GM21723 (cell line): ENCODE results near the gene JAZF1.

ENCODE experiments used
- ATAC-seq: cut with Tn5 transposase; IDR thresholded peaks from one replicate; pipeline ENCODE4 v1.9.1; 2021; ENCODE audit warnings: mild to moderate bottlenecking, moderate library complexity; ENCODE audit not compliant: unreplicated experiment

Gene JAZF1

DNA sequence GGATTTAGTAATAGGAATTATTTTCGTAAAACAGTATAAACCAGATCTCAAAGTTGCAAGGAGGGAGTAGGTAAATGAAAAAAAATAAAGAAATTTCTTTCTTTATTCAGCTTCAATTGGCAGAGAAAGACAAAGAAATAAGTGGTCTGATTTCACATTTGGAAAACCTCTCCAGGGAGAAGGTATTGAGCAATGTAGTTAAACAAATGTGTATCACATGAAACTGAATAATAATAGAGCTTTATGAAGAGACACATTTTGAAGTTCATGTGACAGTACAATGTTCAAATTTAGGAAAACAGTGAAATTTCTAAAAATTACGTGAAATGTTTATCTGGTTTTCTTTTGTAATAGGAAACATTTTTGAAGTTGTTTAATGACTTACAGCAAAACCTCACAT is 377.6 kb downstream of the JAZF1 start:
- no peak for ATAC-seq

- no peak for ATAC-seq
Measured at GRCh38 chr7:27799212-27799611, 381.4 kb downstream of the JAZF1 start.

GRCh38 chr7:27795977-27796376 is 384.6 kb downstream of the JAZF1 start:
- no peak for ATAC-seq

DNA sequence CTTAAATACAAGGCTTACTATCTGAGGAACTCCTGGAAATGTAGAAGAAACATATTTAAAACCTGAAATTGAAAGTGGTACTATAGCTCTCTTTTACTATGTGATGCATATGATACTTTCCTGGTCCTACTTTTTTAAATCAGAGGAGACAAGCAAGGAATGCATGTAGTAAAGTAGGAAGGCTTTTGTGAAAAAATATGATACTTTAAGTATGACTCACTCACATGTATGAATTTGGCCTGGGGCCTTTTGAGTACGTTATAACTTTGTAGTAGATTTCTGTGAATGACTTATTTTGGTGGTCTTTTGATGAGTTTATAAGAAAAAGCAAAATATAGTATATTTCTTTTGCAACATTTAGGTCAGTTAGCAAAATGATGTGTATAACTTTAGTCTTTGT is 386.8 kb downstream of the JAZF1 start:
- no peak for ATAC-seq

GRCh38 chr7:27788437-27788836 is 392.2 kb downstream of the JAZF1 start:
- ATAC-seq, result no peak

- ATAC-seq, result no peak
Measured at GRCh38 chr7:27784399-27785053, 396.1 kb downstream of the JAZF1 start.

DNA sequence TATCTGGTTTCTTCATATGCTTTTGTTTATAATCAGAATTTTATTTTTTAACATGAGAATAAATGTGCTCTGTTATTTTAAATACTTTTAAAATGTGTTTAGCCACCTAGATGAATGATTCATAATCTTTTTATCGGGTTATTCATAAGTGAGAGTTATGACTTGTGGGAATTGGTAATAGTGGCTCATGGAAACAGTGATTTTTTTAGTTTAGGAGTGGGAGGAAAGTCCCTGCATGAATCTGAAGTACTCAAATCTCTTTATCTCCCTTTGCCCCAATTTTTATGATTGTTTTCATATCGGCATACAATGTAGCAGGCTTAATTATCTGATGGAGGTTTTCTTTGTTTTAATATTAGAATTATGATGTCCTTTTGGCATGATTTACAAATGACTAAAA is 397.7 kb downstream of the JAZF1 start:
- no peak for ATAC-seq

GRCh38 chr7:27781188-27781587 is 399.4 kb downstream of the JAZF1 start:
- ATAC-seq, result no peak
